GM19025 (cell line): ENCODE results near the gene BARX2.

Experiments used
- ATAC-seq: cut with Tn5 transposase; IDR thresholded peaks from one replicate; pipeline ENCODE4 v1.9.1; 2021; ENCODE audit warnings: mild to moderate bottlenecking, low read depth, moderate library complexity; ENCODE audit not compliant: unreplicated experiment

The BARX2 gene

GRCh38 chr11:129394709-129395108 is 19.1 kb downstream of the BARX2 start:
- no peak for ATAC-seq

- no peak for ATAC-seq
These were observed 19.8 kb downstream of the BARX2 start for GRCh38 chr11:129395432-129395831.

GRCh38 chr11:129395883-129396282 is 20.2 kb downstream of the BARX2 start:
- no peak for ATAC-seq

- ATAC-seq, result no peak
These were observed 20.8 kb downstream of the BARX2 start for GRCh38 chr11:129396454-129396853.

- ATAC-seq, result no peak
These were observed 26.8 kb downstream of the BARX2 start for GRCh38 chr11:129402206-129403171.

GRCh38 chr11:129404731-129405130 is 29.1 kb downstream of the BARX2 start:
- no peak for ATAC-seq

GRCh38 chr11:129408865-129409444 is 33.3 kb downstream of the BARX2 start:
- no peak for ATAC-seq

- no peak for ATAC-seq
These were observed 34.8 kb downstream of the BARX2 start for GRCh38 chr11:129410395-129410960.

GRCh38 chr11:129412494-129412893 is 36.8 kb downstream of the BARX2 start:
- no peak for ATAC-seq

GRCh38 chr11:129414144-129414872 is 38.7 kb downstream of the BARX2 start:
- ATAC-seq, result no peak

GRCh38 chr11:129416080-129416820 is 40.6 kb downstream of the BARX2 start:
- no peak for ATAC-seq

GRCh38 chr11:129417458-129417857 is 41.8 kb downstream of the BARX2 start:
- peak; percentile 25 for ATAC-seq

GRCh38 chr11:129418039-129418438 is 42.4 kb downstream of the BARX2 start:
- ATAC-seq, result peak; percentile 62

GRCh38 chr11:129419386-129419785 is 43.7 kb downstream of the BARX2 start:
- ATAC-seq, result no peak

- no peak for ATAC-seq
These were observed 47.8 kb downstream of the BARX2 start for GRCh38 chr11:129423426-129423825.

- ATAC-seq, result no peak
These were observed 49.6 kb downstream of the BARX2 start for GRCh38 chr11:129425214-129425613.

- ATAC-seq, result no peak
These were observed 50.4 kb downstream of the BARX2 start for GRCh38 chr11:129426038-129426437.

GRCh38 chr11:129426776-129427175 is 51.1 kb downstream of the BARX2 start:
- no peak for ATAC-seq

- no peak for ATAC-seq
These were observed 51.7 kb downstream of the BARX2 start for GRCh38 chr11:129427376-129427775.

GRCh38 chr11:129427816-129428406 is 52.3 kb downstream of the BARX2 start:
- ATAC-seq, result no peak
